Measurements from ENCODE around the gene SPINK9. TPM values are rescaled to one million over a fixed set of nuclear protein-coding genes. Genes with fewer than 3 reads are reported as not detected.
"Not testable (repeated sequence)": the region's sequence is repeated elsewhere in the genome, so short reads cannot be mapped to it uniquely, and the experiment has no call there.

SPINK9 gene
- total and polyA plus RNA-seq, 2 experiments from 2014 or later = not detected

- Histone ChIP-seq H2AFZ (no peak overlapping the region), H3K36me3 (ENCODE audit: insufficient read depth) (no peaks in the 10 kb centered on the region), H3K27ac (ENCODE audit: low read depth) (no peak overlapping the region), H4K20me1 (replicated peaks; ENCODE audit: insufficient read depth) (no peaks in the 10 kb centered on the region; the same call in 1 of the 2 replicates), H3K79me2 (replicated peaks; ENCODE audit: insufficient read depth) (no peaks in the 10 kb centered on the region), H3K4me2 (no peak overlapping the region), H3K27me3 (ENCODE audit: insufficient read depth) (no peaks in the 10 kb centered on the region), H3K4me3 (no peak overlapping the region), H3K9me2 (ENCODE audit: insufficient read depth) (0 out of 2 replicates have a peak, but pooled peaks cover 1% of the 10 kb centered on the region), H3F3A (replicated peaks; ENCODE audit: low read depth) (no peaks in the 10 kb centered on the region), H3K4me1 (ENCODE audit: insufficient read depth) (no peaks in the 10 kb centered on the region)
- ATAC-seq (no peak), DNase-seq (ENCODE audit: low spot score) (no peak)
- TF ChIP-seq EZH2phosphoT487 (IDR thresholded peaks at IDR 0.05; ENCODE audit: unreplicated experiment) = no peak
- TF ChIP-seq ZNF462 (CRISPR knock-in tag; IDR thresholded peaks at IDR 0.05) = no peak
- TF ChIP-seq EZH2 (IDR thresholded peaks at IDR 0.05; ENCODE audit: low read depth, unreplicated experiment) = no peak
- no peak for TF ChIP-seq ZNF114 (CRISPR knock-in tag; IDR thresholded peaks at IDR 0.05)
- TF ChIP-seq CTCF (conservative IDR thresholded peaks at IDR 0.05; ENCODE audit: low read depth in 2 of 2) = no peak
- TF ChIP-seq REST (IDR thresholded peaks at IDR 0.05; ENCODE audit: unreplicated experiment) = no peak
- no peak for TF ChIP-seq POLR2AphosphoS5 (IDR thresholded peaks at IDR 0.05; ENCODE audit: low read depth)
- Mint-ChIP-seq H3K4me3 (no peak overlapping the region), H3K27me3 (ENCODE audit: insufficient read depth, low read depth, poor library complexity) (peaks cover 3% of the 10 kb centered on the region), H3K27ac (no peak overlapping the region), H3K9me3 (peaks cover 7% of the 10 kb centered on the region; the same call in 2 of the 3 replicates), H3K4me1 (peaks cover 2% of the 10 kb centered on the region; the same call in 2 of the 3 replicates), H3K36me3 (ENCODE audit: low read depth) (peaks cover 4% of the 10 kb centered on the region; the same call in 1 of the 3 replicates)
Observed at GRCh38 chr5:148314731-148315130, 20.6 kb upstream of the SPINK9 start.

GRCh38 chr5:148320011-148320963, 15.1 kb upstream of the SPINK9 start:
- H3F3A ChIP-seq (replicated peaks; ENCODE audit: low read depth); H3K79me2 ChIP-seq (replicated peaks; ENCODE audit: insufficient read depth); H4K20me1 ChIP-seq (replicated peaks; ENCODE audit: insufficient read depth); H3K27me3 ChIP-seq (ENCODE audit: insufficient read depth); H3K4me1 Mint-ChIP-seq; H3K9me3 Mint-ChIP-seq; H3K27me3 Mint-ChIP-seq (ENCODE audit: insufficient read depth, low read depth, poor library complexity); H3K9me2 ChIP-seq (ENCODE audit: insufficient read depth); H3K36me3 Mint-ChIP-seq (ENCODE audit: low read depth); H3K36me3 ChIP-seq (ENCODE audit: insufficient read depth); H3K4me1 ChIP-seq (ENCODE audit: insufficient read depth): not testable (repeated sequence)
- H3K4me3 Mint-ChIP-seq = peak overlapping the region; percentile 87
- Histone ChIP-seq H2AFZ (peak overlapping the region; percentile 97), H3K4me3 (peak overlapping the region; percentile 69), H3K4me2 (peak overlapping the region; percentile 81), H3K27ac (ENCODE audit: low read depth) (0 out of 2 replicates have a peak overlapping the region, but pooled peaks have one; percentile 45)
- peak; percentile 43 for DNase-seq (ENCODE audit: low spot score)
- ATAC-seq = peak; percentile 60
- peak overlapping the region; percentile 77 for H3K27ac Mint-ChIP-seq

Data from GM23338 (cell line).